SH-SY5Y (cell line): ENCODE data around the gene OBI1.

Source experiments
- GATA2 ChIP-seq: IDR thresholded peaks from 2 replicates; pipeline ENCODE4 v1.6.1; 2011; ENCODE audit warnings: mild to moderate bottlenecking, low read depth, low read length
- GATA3 ChIP-seq: IDR thresholded peaks from 2 replicates; pipeline ENCODE4 v1.6.1; 2011; ENCODE audit warnings: low read depth, mild to moderate bottlenecking, low read length, moderate library complexity

- TF ChIP-seq GATA3 (no peak), GATA2 (no peak)
Measured at GRCh38 chr13:78701383-78701782, 42.4 kb upstream of the OBI1 start.
